ENCODE results near the gene PILRB. TPM values are rescaled to one million over a fixed set of nuclear protein-coding genes. Genes with fewer than 3 reads are reported as not detected.
A peak's percentile ranks its signal among the peaks of the same experiment; 100 is the strongest.
"Not testable (repeated sequence)": the region's sequence is repeated elsewhere in the genome, so short reads cannot be mapped to it uniquely, and the experiment has no call there.

PILRB gene
- total and polyA plus RNA-seq, 7 experiments from 2014 or later, result 1.1 to 137 (median 107) TPM

DNA sequence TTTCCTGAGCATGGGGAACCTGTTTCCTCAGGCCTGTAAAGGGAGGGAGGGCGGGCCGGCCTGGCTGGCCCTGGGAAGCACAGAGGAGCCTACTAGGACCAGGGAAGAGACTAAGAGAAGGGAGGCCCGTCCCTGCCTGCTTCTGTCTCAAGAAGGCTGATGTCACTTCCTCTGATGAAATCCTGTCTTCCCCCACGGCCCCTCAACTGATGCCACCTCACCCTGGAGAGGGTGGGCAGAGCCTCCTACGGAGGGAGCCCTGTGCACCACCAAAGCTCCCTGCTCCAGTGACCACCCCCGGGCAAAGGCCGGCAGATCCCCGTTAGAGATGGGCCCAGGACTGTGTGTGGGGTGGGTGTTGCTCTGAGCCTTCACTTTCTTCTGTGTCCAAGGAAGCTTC is 14.3 kb downstream of the PILRB start:
- CTCF ChIA-PET, result no interaction called here
- ATAC-seq (peak; percentile 53), DNase-seq (no peak)
- Histone ChIP-seq H3K27ac (ENCODE audit: low read depth, low read length) (no peak overlapping the region), H3K36me3 (ENCODE audit: control insufficient read depth in 2 of 3, insufficient read depth in 3 of 3, low read length in 3 of 3) (peaks cover 0 to 9% (median 0%) of the 10 kb centered on the region in 3 experiments), H3K27me3 (ENCODE audit: control insufficient read depth in 2 of 2, insufficient read depth in 2 of 2, low read length in 2 of 2) (no peaks in the 10 kb centered on the region), H3K4me3 (ENCODE audit: low read length) (no peak overlapping the region), H3K9me3 (ENCODE audit: control insufficient read depth in 2 of 3, low read length in 3 of 3) (no peaks in the 10 kb centered on the region), H3K4me1 (ENCODE audit: control insufficient read depth in 2 of 2, insufficient read depth in 2 of 2, low read length in 2 of 2) (no peaks in the 10 kb centered on the region)
- no peak overlapping the region for H3K4me3 Mint-ChIP-seq
- peak overlapping the region in 1 of 9 donors; percentile 77 for H3K27ac Mint-ChIP-seq
- no peaks in the 10 kb centered on the region for H3K9me3 Mint-ChIP-seq
- peaks cover 0 to 6% (median 6%) of the 10 kb centered on the region in 5 donors for H3K36me3 Mint-ChIP-seq
- POLR2A ChIA-PET, result no interaction called here
- intact Hi-C loops (cut with micrococcal nuclease), result no loop called here
- peaks cover 3 to 38% (median 20%) of the 10 kb centered on the region in 7 donors for H3K4me1 Mint-ChIP-seq
- H3K27me3 Mint-ChIP-seq, result no peaks in the 10 kb centered on the region

DNA sequence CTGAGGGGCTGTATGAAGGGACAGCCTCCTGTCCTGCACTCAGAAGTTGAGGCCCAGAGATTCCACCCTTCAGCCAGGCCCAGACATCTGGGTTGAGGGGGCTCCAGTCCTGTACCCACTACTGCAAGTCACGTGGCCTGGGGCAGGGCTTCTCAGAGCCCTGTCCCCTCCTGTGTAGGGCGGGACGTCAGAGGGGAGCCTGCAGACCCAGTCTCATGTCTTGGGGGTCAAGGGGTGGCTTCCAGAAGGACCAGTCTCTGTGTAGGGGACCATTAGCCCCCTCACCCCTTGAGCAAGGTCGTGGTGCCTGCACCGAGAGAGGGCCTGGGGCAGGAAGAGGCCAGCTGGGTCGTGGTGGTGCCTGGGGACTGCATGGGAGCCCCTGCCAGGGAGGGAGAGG is 14.8 kb downstream of the PILRB start:
- ATAC-seq (no peak), DNase-seq (no peak)
- H3K36me3 ChIP-seq (ENCODE audit: control insufficient read depth in 2 of 3, insufficient read depth in 3 of 3, low read length in 3 of 3), result peaks cover 0 to 9% (median 0%) of the 10 kb centered on the region in 3 experiments
- H3K27ac ChIP-seq (ENCODE audit: low read depth, low read length), result no peak overlapping the region
- Mint-ChIP-seq H3K4me1 (peaks cover 3 to 36% (median 19%) of the 10 kb centered on the region in 7 donors), H3K27ac (peak overlapping the region in 1 of 9 donors; percentile 77), H3K9me3 (no peaks in the 10 kb centered on the region), H3K36me3 (peaks cover 0 to 3% (median 1%) of the 10 kb centered on the region in 5 donors), H3K27me3 (no peaks in the 10 kb centered on the region), H3K4me3 (no peak overlapping the region)
- H3K4me3 ChIP-seq (ENCODE audit: low read length), result no peak overlapping the region
- CTCF ChIA-PET, result no interaction called here
- H3K4me1 ChIP-seq (ENCODE audit: control insufficient read depth in 2 of 2, insufficient read depth in 2 of 2, low read length in 2 of 2), result no peaks in the 10 kb centered on the region
- no peaks in the 10 kb centered on the region for H3K9me3 ChIP-seq (ENCODE audit: control insufficient read depth in 2 of 3, low read length in 3 of 3)
- POLR2A ChIA-PET, result no interaction called here
- intact Hi-C loops (cut with micrococcal nuclease), result no loop called here
- H3K27me3 ChIP-seq (ENCODE audit: control insufficient read depth in 2 of 2, insufficient read depth in 2 of 2, low read length in 2 of 2), result no peaks in the 10 kb centered on the region

DNA sequence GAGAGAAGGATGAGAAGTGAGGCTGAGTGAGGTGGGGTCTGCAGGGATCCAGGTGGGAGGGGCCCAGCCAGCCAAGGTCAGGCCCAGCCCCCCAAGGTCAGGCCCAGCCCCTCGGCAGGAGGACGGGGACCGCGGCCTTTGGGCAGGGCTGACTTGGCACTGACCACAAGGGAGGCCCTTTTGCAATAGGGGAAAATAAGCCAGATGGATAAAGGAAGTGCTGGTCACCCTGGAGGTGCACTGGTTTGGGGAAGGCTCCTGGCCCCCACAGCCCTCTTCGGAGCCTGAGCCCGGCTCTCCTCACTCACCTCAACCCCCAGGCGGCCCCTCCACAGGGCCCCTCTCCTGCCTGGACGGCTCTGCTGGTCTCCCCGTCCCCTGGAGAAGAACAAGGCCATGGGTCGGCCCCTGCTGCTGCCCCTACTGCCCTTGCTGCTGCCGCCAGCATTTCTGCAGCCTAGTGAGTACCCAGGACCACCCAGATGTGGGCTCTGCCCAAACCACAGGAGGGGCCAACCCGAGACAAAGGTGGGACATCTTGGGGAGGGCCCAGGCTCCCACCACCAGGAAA is 15.4 kb downstream of the PILRB start, which contains the start of gene PILRA:
Gene PILRA (plus strand): TSS at position 227 of the 571 bp plus-strand sequence. CDS start 170 bp downstream, at position 397.
- Mint-ChIP-seq H3K27ac (peak within 1 kb of the TSS in 4 of 9 donors; percentile 19 to 81 (median 58)), H3K27me3 (no peaks in the 10 kb centered on the region), H3K36me3 (peaks cover 0 to 2% (median 0%) of the 10 kb centered on the region in 5 donors), H3K4me3 (peak within 1 kb of the TSS in 1 of 10 donors; percentile 31), H3K9me3 (no peaks in the 10 kb centered on the region), H3K4me1 (peaks cover 3 to 35% (median 19%) of the 10 kb centered on the region in 7 donors)
- DNase-seq (no peak), ATAC-seq (peak; percentile 45)
- Histone ChIP-seq H3K27ac (ENCODE audit: low read depth, low read length) (no peak within 1 kb of the TSS), H3K27me3 (ENCODE audit: control insufficient read depth in 2 of 2, insufficient read depth in 2 of 2, low read length in 2 of 2) (no peaks in the 10 kb centered on the region), H3K4me3 (ENCODE audit: low read length) (no peak within 1 kb of the TSS), H3K4me1 (ENCODE audit: control insufficient read depth in 2 of 2, insufficient read depth in 2 of 2, low read length in 2 of 2) (no peaks in the 10 kb centered on the region), H3K36me3 (ENCODE audit: control insufficient read depth in 2 of 3, insufficient read depth in 3 of 3, low read length in 3 of 3) (peaks cover 0 to 9% (median 0%) of the 10 kb centered on the region in 3 experiments), H3K9me3 (ENCODE audit: control insufficient read depth in 2 of 3, low read length in 3 of 3) (no peaks in the 10 kb centered on the region)
- ChIA-PET POLR2A (no interaction called here), CTCF (no interaction called here)
- intact Hi-C loops (cut with micrococcal nuclease), result no loop called here

DNA sequence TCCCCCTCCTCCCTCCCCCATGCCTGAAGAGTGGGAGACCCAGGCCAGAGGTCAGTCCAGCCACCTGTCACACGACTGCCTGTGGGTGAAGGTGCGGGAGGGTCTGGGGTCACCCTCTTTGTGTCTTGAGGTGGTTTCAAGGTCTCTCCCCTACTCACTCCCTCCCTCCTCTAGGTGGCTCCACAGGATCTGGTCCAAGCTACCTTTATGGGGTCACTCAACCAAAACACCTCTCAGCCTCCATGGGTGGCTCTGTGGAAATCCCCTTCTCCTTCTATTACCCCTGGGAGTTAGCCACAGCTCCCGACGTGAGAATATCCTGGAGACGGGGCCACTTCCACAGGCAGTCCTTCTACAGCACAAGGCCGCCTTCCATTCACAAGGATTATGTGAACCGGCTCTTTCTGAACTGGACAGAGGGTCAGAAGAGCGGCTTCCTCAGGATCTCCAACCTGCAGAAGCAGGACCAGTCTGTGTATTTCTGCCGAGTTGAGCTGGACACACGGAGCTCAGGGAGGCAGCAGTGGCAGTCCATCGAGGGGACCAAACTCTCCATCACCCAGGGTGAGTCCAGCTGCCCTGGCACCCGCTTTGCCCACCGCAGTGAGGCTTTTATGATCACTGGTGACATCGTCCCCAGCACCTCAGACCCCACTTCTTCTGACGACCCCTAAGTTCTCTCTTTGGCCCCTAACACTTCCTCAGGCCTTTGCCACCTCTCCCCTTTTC is 16.1 kb downstream of the PILRB start:
- DNase-seq; intact Hi-C loops (cut with micrococcal nuclease); H3K36me3 Mint-ChIP-seq; H3K27me3 ChIP-seq (ENCODE audit: control insufficient read depth in 2 of 2, insufficient read depth in 2 of 2, low read length in 2 of 2); H3K36me3 ChIP-seq (ENCODE audit: control insufficient read depth in 2 of 3, insufficient read depth in 3 of 3, low read length in 3 of 3); ATAC-seq; H3K9me3 Mint-ChIP-seq; H3K4me1 ChIP-seq (ENCODE audit: control insufficient read depth in 2 of 2, insufficient read depth in 2 of 2, low read length in 2 of 2); H3K4me3 ChIP-seq (ENCODE audit: low read length); H3K9me3 ChIP-seq (ENCODE audit: control insufficient read depth in 2 of 3, low read length in 3 of 3); CTCF ChIA-PET; H3K27ac ChIP-seq (ENCODE audit: low read depth, low read length); POLR2A ChIA-PET; H3K27me3 Mint-ChIP-seq: not testable (repeated sequence)
- H3K27ac Mint-ChIP-seq, result peak overlapping the region in 3 of 9 donors; percentile 19 to 81 (median 38)
- H3K4me3 Mint-ChIP-seq, result peak overlapping the region in 1 of 10 donors; percentile 31
- H3K4me1 Mint-ChIP-seq, result peaks cover 3 to 29% (median 19%) of the 10 kb centered on the region in 7 donors

DNA sequence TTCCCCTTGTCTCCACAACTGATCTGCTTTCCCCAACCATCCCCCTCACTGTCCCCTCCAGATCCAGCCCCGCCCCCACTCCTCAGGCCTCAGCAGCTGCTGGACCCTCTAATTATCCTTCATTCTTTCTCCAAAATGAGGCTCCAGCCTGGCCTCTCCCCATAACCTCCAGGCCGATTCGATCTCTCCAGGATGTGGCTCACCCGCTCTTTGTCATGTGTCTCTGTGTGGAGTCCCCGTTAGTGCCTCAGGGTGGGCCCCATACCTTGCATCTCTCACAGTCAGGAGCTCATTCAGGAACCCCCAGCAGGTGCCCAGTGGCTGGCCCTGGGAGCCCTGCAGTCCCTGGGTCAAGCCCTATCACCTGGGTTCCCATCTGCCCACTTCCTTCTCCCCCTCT is 16.7 kb downstream of the PILRB start:
- intact Hi-C loops (cut with micrococcal nuclease), result no loop called here
- no peak overlapping the region for H3K27ac ChIP-seq (ENCODE audit: low read depth, low read length)
- peak overlapping the region in 1 of 10 donors; percentile 8 for H3K4me3 Mint-ChIP-seq
- ChIA-PET CTCF (no interaction called here), POLR2A (interaction anchor here (0.5 kb wide), 1 partner anchor 275 kb away, joined by 3 read pairs; no protein-coding TSS in a partner anchor)
- H3K27ac Mint-ChIP-seq, result peak overlapping the region in 3 of 9 donors; percentile 38 to 81 (median 65)
- H3K4me3 ChIP-seq (ENCODE audit: low read length), result no peak overlapping the region
- no peaks in the 10 kb centered on the region for H3K9me3 Mint-ChIP-seq
- H3K36me3 ChIP-seq (ENCODE audit: control insufficient read depth in 2 of 3, insufficient read depth in 3 of 3, low read length in 3 of 3), result no peaks in the 10 kb centered on the region
- no peak for ATAC-seq
- no peaks in the 10 kb centered on the region for H3K27me3 ChIP-seq (ENCODE audit: control insufficient read depth in 2 of 2, insufficient read depth in 2 of 2, low read length in 2 of 2)
- no peak for DNase-seq
- no peaks in the 10 kb centered on the region for H3K9me3 ChIP-seq (ENCODE audit: control insufficient read depth in 2 of 3, low read length in 3 of 3)
- peaks cover 0 to 2% (median 0%) of the 10 kb centered on the region in 5 donors for H3K36me3 Mint-ChIP-seq
- H3K4me1 Mint-ChIP-seq, result peaks cover 3 to 28% (median 19%) of the 10 kb centered on the region in 7 donors
- no peaks in the 10 kb centered on the region for H3K27me3 Mint-ChIP-seq
- no peaks in the 10 kb centered on the region for H3K4me1 ChIP-seq (ENCODE audit: control insufficient read depth in 2 of 2, insufficient read depth in 2 of 2, low read length in 2 of 2)

DNA sequence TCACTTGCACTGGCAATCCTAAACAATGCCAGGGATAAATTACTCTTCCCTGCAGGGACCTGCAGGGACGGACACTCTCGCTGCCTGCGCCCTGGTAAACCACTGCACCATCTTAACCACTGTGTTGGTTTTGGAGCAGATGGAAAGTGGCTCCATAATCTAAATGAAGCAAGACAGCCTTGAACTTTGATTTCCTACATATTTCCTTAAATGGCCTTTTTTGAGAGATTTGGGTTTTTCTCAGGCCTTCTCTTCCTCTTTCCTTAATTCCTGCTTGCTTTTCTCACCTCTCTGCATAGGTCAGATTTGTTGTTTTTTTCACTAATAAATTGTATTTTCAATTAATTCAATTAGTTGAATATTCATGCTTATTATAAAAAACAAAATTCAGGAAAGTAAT is 18.1 kb downstream of the PILRB start:
- H3K27me3 Mint-ChIP-seq, result no peaks in the 10 kb centered on the region
- no peak overlapping the region for H3K27ac Mint-ChIP-seq
- no peaks in the 10 kb centered on the region for H3K9me3 ChIP-seq (ENCODE audit: control insufficient read depth in 2 of 3, low read length in 3 of 3)
- H3K27ac ChIP-seq (ENCODE audit: low read depth, low read length), result no peak overlapping the region
- no peaks in the 10 kb centered on the region for H3K27me3 ChIP-seq (ENCODE audit: control insufficient read depth in 2 of 2, insufficient read depth in 2 of 2, low read length in 2 of 2)
- intact Hi-C loops (cut with micrococcal nuclease), result no loop called here
- no peak overlapping the region for H3K4me3 Mint-ChIP-seq
- H3K36me3 ChIP-seq (ENCODE audit: control insufficient read depth in 2 of 3, insufficient read depth in 3 of 3, low read length in 3 of 3), result no peaks in the 10 kb centered on the region
- ChIA-PET POLR2A (no interaction called here), CTCF (no interaction called here)
- no peaks in the 10 kb centered on the region for H3K9me3 Mint-ChIP-seq
- no peaks in the 10 kb centered on the region for H3K4me1 ChIP-seq (ENCODE audit: control insufficient read depth in 2 of 2, insufficient read depth in 2 of 2, low read length in 2 of 2)
- no peak overlapping the region for H3K4me3 ChIP-seq (ENCODE audit: low read length)
- H3K4me1 Mint-ChIP-seq, result peaks cover 3 to 24% (median 13%) of the 10 kb centered on the region in 7 donors
- peaks cover 0 to 2% (median 0%) of the 10 kb centered on the region in 5 donors for H3K36me3 Mint-ChIP-seq
- no peak for ATAC-seq
- no peak for DNase-seq

Measured in naive thymus-derived CD4-positive, alpha-beta T cell (primary cell).